Aortic smooth muscle cell (primary cell): ENCODE measurements around the gene RWDD4. TPM values are rescaled to one million over a fixed set of nuclear protein-coding genes. Genes with fewer than 3 reads are reported as not detected.

Source experiments
- total RNA-seq: library from RNA; depleted of rRNA; stranded (reverse); fragments of >200 nt; gene quantifications from 2 replicates; pipeline ENCODE4 v1.2.3, GENCODE V29; 2014

Gene RWDD4
- total RNA-seq = 21.9 and 26.6 TPM in 2 replicates

DNA sequence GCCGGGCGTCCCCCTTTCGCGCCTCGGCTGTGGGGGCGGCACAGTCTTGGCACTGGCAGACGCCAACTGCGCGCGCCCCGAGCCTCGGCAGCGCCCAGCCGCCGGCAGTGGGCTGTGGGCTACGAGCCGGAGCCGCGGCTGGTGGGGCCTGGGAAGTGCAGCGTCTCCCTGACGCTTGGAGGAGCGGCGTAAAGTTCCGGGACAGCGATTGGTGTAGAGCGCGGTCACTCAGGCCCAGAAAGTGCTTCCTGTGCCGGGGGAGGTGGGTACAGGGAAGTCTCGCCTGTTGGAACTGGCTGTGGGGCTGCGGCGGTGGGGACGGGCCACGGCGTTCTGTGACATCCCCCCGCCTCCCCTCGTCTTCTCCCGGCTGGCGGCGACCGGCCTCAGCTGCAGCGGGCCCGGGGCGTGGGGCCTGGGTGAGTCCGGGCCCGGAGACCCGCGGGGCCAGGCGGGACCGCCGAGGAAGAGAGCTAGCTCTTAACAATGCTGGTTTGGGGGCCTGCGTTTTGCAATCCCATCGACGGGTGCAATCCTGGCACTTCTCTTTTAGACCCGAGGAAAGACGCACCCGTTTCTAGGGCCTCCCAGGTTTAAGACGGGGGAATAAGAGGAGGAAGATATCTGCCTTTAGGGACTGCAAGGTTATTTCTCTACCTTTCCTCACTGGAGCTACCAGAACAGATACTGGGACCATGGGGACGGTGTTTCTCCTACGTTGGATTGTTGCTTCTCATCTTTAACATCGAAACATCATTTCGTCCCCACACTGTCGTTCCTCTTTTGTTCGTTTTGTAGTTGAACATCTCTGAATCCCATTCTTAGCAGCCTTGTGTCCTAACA lies at the start of gene RWDD4, which contains the start of gene TRAPPC11:
Gene RWDD4, minus strand, starts transcription at position 157 of the 843 bp plus-strand sequence. CDS start 233 bp downstream, outside the sequence.
Gene TRAPPC11, plus strand, starts transcription at position 265 of the 843 bp plus-strand sequence. CDS start 4,575 bp downstream, outside the sequence.

Other genes with a start within 250 kb of the RWDD4 start
- 16.2 and 16.8 TPM in 2 replicates for gene CDKN2AIP, start 214.5 kb downstream of the RWDD4 start, total RNA-seq
- 9.1 and 10.4 TPM in 2 replicates for gene ING2, start 154.1 kb downstream of the RWDD4 start, total RNA-seq
- gene TRAPPC11, start 108 bp upstream of the RWDD4 start, total RNA-seq = 51.2 and 51.5 TPM in 2 replicates
- 1.5 and 1.8 TPM in 2 replicates for gene STOX2, start 246.1 kb upstream of the RWDD4 start, total RNA-seq